GM21619 (cell line): ENCODE results near the gene ABCG1.
A peak's percentile ranks its signal among the peaks of the same experiment; 100 is the strongest.

Experiments used
- ATAC-seq: cut with Tn5 transposase; IDR thresholded peaks from one replicate; pipeline ENCODE4 v1.9.1; 2021; ENCODE audit not compliant: unreplicated experiment

The ABCG1 gene

GRCh38 chr21:42231756-42232155 is 12.8 kb downstream of the ABCG1 start:
- ATAC-seq = no peak

GRCh38 chr21:42232176-42232825 is 13.4 kb downstream of the ABCG1 start:
- no peak for ATAC-seq

- ATAC-seq = peak; percentile 42
These were observed 14.4 kb downstream of the ABCG1 start for GRCh38 chr21:42233067-42233961.

GRCh38 chr21:42234041-42234440 is 15.1 kb downstream of the ABCG1 start:
- ATAC-seq = no peak

DNA sequence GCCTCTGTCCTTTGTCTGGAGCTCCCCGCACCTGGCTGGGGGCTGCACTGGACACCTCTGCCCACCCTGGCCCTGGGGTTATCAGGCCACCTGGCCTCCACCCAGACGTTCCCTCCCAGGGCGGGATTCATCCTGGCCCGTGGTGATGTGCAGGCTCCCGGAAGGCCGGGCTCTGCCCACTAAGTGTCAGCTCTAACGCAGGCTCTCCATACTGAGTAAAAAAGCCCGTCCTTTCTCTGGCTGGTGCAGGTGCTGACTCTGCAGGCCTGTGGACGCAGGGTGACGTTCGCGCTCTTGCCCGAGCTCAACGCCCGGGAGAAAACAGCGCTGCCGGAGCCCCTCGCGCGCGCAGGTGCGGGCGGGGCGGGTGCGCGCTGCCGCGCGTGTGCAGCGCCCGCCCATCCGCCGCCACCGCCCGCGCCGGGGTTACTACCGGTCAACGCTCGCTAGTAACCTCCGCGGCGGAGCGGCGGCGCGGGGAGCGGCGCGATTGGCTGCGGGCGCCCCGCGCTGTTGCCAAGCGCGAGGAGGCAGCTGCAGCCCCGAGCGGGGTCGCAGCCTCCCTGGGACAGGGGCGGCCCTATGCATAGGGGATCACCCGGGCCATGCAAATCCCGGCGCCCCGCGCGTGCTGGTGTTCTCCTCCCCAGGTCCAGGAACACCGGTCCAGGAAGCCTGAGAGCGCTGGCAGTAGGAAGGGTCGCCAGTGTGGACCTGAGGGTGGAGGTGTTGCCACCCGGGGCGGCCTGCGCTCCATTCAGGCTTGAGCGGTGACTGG is 15.7 kb downstream of the ABCG1 start:
- ATAC-seq = no peak

DNA sequence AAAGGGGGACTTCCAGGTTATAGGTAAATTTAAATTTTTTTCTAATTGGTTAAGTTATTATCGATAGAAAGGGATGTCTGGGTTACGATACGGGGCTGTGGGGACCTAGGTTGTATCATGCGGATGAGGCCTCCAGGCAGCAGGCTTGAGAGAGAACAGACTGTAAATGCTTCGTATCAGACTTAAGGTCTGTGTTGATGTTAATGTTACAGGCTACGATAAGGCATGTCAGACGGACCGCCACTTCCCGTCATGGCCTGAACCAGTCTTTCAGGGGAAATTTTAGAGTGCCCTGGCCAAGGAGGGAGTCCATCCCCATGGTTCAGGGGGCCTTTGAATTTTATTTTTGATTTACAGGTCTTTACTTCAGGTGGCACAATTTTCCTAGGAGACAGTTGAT is 16.7 kb downstream of the ABCG1 start:
- ATAC-seq = no peak

- no peak for ATAC-seq
These were observed 17.1 kb downstream of the ABCG1 start for GRCh38 chr21:42236014-42236413.

GRCh38 chr21:42236693-42237092 is 17.8 kb downstream of the ABCG1 start:
- no peak for ATAC-seq

GRCh38 chr21:42237161-42237560 is 18.2 kb downstream of the ABCG1 start:
- no peak for ATAC-seq

DNA sequence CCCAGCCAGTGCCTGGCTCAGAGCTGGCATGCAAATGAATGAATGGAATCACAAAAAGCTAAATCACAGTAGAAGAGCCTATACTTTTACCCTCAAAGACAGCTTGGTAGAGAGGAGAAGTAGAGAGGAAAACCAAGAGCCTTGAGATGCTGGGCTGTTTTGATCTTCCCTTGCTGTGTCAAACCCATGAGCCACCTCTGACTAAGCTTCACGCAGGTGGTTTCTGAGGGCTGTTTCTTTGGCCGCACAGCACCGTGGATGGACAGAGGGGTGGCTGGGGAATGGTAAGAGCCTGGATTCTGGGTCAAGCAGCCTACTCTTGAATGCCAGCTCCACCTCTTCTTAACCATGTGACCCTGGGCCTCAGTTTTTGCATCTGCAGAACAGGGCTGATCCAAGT is 18.6 kb downstream of the ABCG1 start:
- no peak for ATAC-seq

- no peak for ATAC-seq
These were observed 19.4 kb downstream of the ABCG1 start for GRCh38 chr21:42238185-42238934.

DNA sequence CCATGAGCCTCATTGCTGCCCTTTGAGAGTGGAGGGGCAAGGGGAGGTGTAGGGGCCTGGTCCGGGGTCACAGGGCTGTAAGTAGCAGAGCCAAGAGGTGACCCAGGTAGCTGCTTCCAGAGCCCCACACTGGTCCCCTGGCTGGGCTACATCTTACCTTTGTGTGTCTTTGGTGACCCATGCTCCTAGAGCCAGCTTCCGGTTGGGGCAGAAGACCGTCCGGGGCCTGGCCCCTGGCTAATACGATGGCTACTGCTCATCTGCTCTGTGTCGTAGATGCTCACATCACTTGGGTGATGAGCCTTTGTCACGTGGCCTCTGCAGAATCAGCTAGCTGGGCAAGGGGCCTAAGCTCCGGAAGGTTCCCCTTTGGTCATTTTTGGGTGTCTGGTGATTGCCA is 20.6 kb downstream of the ABCG1 start:
- no peak for ATAC-seq

DNA sequence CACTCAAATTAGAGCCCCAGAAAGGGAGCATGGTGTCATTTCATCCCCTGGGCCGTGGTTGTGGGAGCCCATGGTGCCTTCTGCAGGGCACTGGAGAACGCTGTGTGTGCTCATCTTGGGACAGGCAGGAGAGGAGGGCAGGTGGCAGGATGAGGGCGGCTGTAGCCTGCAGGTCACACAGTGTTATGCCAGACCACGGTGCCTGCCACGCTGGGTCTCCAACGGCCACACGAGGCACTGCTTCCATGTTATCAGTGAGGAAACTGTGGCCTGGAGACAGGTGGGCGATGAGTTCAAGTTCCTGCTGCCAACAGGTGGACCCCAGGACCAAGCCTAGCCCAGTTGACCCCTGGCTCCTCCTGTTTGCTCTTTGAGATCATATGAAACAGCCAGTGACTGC is 21.0 kb downstream of the ABCG1 start:
- ATAC-seq = no peak

DNA sequence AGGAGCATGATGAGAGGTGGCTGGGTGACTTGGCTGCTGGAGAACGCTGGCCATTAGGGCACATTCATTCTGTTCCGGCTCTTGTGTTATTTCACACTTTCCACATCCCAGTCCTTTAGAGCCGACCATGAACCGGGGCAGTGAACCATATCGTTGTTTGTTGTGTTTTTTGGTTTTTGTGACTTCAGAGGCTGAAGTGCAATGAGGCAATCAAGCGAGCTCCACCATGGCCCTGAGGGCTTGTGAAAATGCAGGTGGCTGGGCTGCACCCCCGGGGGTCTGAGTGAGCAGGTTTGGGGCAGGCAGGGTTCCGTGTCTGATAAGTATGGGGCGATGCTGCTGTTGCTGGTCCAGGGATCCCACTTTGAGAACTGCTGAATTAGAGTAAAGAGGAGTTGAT is 23.7 kb downstream of the ABCG1 start:
- ATAC-seq = no peak

GRCh38 chr21:42243026-42243425 is 24.1 kb downstream of the ABCG1 start:
- no peak for ATAC-seq

DNA sequence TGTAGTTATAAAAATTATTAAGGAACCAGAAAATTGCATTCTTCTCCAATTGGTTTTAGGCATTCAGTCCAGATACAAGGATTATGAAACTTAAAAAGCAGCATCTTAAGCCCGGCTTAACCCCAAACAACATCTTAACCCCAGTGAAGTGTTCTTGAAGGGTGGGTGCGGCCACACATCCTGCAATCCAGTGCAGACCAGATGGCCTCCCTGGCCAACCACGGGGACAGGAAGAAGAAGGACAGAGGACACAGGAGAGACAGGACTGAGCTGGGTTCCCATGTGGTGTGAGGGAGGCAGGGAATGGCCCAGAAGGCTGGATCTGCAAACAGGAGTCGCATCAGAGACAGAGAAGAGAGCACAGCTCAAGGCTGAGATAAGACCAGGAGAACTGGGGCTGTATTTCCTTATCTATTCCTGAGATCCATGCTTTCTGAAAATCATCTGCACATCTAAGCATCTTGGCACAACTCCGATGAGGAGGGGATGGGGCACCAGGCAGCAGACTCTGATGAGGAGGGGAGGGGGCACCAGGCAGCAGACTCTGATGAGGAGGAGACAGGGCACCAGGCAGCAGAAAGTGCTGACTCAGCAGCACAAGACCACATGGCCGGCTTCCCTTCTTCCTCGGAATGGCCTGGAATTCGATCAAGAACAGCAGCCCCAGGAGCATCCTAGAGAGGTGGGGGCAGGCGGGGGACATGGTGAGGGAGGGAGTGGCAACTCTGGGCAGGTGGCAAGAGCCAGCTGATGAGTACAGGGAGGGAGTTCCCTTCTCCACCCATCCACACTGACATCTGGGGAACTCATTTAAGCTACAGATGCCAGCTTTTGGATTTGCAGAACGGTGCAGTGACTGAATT is 26.6 kb downstream of the ABCG1 start:
- no peak for ATAC-seq

DNA sequence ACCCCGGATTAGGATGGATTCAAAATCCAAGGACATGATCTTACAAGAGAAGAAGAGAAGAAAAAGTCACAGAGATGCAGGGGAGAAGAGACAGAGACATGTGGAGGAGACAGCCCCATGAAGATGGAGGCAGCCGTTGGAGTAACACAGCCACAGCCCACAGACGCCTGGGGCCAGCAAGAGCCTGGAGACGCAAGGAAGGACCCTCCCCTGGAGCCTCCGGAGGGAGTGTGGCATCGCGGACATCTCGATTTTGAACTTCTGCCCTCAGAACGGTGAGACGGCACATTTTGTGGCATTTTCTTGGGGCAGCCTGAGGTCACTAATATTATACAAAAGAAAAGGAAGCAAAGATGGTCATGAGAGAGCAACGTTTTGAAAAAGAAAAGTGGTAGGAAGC is 28.8 kb downstream of the ABCG1 start:
- ATAC-seq = no peak

- ATAC-seq = no peak
These were observed 29.3 kb downstream of the ABCG1 start for GRCh38 chr21:42248241-42248640.

DNA sequence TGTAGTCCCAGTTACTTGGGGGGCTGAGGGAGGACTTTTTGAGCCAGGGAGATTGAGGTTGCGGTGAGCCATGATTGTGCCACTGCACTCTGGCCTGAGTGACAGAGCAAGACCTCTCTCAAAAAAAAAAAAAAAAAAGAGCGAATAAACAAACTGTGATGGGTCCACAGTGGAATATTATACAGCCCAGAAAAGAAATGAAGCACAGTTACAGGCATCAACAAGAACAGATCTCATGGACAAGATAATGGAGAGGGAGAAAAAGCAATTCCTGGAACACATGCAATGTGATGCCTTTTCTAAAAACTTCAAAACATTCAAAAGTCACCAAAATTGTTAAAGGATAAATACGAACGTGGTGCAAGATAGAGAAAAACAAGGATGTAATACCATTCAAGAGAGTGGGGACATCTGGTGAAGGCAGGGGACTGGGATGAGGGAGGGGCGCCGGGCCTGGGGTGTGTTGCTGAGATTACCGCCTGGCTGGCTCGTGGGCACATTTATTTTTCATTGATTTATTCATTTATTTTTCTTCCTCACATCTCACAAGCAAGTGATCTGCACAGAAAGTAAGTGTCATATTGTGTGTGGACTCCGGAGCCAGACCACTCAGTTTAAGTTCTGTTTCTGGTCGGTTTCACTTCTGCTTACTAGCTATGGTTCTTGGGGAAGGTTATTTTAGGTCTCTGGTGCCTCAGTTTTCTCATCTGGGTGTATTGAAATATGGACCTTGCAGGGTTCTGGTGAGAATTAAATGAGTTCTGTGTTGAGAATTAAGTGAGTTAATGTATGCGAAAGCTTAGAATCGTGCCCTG is 30.1 kb downstream of the ABCG1 start:
- ATAC-seq = peak; percentile 76
